ENCODE results near the gene ZC3H4. TPM values are rescaled to one million over a fixed set of nuclear protein-coding genes. Genes with fewer than 3 reads are reported as not detected.

Gene ZC3H4
- total and polyA plus RNA-seq, 7 donors: 5.4 to 25.3 (median 20.4) TPM

DNA sequence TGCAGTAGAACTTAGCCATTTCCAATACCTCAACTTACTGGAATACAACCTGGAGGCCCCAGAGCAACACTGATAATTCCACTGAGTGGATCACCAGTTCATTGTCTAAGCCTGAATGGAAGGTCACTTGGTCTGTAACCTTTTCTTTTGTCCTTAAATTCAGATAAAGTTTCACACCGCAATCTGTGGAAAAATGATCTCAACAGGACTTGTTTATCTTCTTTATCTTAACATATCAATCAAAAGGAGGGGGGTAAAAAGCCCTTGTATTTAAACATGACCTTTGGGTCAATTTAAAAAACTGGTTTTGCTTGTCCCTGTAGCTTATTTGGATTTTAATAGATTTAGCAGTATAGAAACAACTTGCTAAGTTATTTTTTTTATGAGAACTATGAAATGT is 38.6 kb upstream of the ZC3H4 start:
- H3K27ac ChIP-seq: peak overlapping the region; percentile 62 to 89 (median 84)
- H3K36me3 ChIP-seq: peaks cover 0 to 75% (median 14%) of the 10 kb centered on the region in 4 donors
- peaks cover 0 to 86% (median 74%) of the 10 kb centered on the region in 4 donors for H3K4me1 ChIP-seq
- 28 to 58% methylated on average over 1 of the region's 1 CpG for WGBS, 2 donors
- no peaks in the 10 kb centered on the region for H3K9me3 ChIP-seq
- no peak overlapping the region for H3K4me3 ChIP-seq
- no peaks in the 10 kb centered on the region for H3K27me3 ChIP-seq
- DNase-seq: no peak
- TF ChIP-seq EP300 (IDR thresholded peaks at IDR 0.05) (no peak), POLR2AphosphoS5 (IDR thresholded peaks at IDR 0.05) (no peak), POLR2A (IDR thresholded peaks at IDR 0.05) (no peak)
- TF ChIP-seq, protein P1, sequence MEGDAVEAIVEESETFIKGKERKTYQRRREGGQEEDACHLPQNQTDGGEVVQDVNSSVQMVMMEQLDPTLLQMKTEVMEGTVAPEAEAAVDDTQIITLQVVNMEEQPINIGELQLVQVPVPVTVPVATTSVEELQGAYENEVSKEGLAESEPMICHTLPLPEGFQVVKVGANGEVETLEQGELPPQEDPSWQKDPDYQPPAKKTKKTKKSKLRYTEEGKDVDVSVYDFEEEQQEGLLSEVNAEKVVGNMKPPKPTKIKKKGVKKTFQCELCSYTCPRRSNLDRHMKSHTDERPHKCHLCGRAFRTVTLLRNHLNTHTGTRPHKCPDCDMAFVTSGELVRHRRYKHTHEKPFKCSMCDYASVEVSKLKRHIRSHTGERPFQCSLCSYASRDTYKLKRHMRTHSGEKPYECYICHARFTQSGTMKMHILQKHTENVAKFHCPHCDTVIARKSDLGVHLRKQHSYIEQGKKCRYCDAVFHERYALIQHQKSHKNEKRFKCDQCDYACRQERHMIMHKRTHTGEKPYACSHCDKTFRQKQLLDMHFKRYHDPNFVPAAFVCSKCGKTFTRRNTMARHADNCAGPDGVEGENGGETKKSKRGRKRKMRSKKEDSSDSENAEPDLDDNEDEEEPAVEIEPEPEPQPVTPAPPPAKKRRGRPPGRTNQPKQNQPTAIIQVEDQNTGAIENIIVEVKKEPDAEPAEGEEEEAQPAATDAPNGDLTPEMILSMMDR (IDR thresholded peaks at IDR 0.05): no peak
- intact Hi-C loops (cut with DNase I): loop anchor here (5.0 kb wide), 2 partner anchors 60 to 75 kb away; no protein-coding TSS in a partner anchor

DNA sequence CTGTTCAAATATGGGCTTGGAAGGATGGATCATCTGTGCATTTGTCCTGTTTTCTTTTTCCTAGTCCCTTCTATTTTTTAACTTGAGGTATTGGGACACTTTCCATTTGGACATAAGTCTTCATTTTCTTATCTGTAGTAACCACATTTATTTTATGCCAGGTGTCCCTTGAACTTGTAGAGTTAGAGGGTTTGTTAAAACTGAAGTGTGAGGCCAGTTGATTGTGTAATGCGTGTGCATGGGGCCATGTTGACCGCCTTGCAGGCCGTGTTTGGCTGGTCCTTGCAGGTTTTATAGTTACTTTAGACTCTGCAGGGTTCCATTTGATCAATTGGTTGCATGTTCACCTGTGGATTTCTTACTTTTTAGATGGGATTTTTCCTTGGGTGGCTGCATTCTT is 38.1 kb upstream of the ZC3H4 start:
- Histone ChIP-seq H3K36me3 (peaks cover 0 to 77% (median 14%) of the 10 kb centered on the region in 4 donors), H3K27ac (peak overlapping the region; percentile 62 to 89 (median 84)), H3K4me1 (peaks cover 0 to 80% (median 68%) of the 10 kb centered on the region in 4 donors), H3K27me3 (no peaks in the 10 kb centered on the region), H3K4me3 (no peak overlapping the region), H3K9me3 (no peaks in the 10 kb centered on the region)
- intact Hi-C loops (cut with DNase I): loop anchor here (5.0 kb wide), 2 partner anchors 61 to 76 kb away; no protein-coding TSS in a partner anchor
- no peak for TF ChIP-seq EP300 (IDR thresholded peaks at IDR 0.05)
- TF ChIP-seq POLR2A (IDR thresholded peaks at IDR 0.05): no peak
- TF ChIP-seq POLR2AphosphoS5 (IDR thresholded peaks at IDR 0.05): no peak
- TF ChIP-seq, protein P1 (IDR thresholded peaks at IDR 0.05): no peak
- WGBS, 2 donors: 68 to 87% methylated on average over 3 of the region's 3 CpGs
- no peak for DNase-seq

GRCh38 chr19:47146920-47147319 is 33.3 kb upstream of the ZC3H4 start:
- no peak for DNase-seq
- H3K9me3 ChIP-seq: no peaks in the 10 kb centered on the region
- H3K27ac ChIP-seq: peak overlapping the region in 3 of 4 donors; percentile 78 to 87 (median 87)
- no peaks in the 10 kb centered on the region for H3K27me3 ChIP-seq
- TF ChIP-seq POLR2AphosphoS5 (IDR thresholded peaks at IDR 0.05): no peak
- 88 to 89% methylated on average over 2 of the region's 2 CpGs for WGBS, 2 donors
- H3K4me1 ChIP-seq: peaks cover 0 to 76% (median 53%) of the 10 kb centered on the region in 4 donors
- H3K4me3 ChIP-seq: no peak overlapping the region
- H3K36me3 ChIP-seq: peaks cover 0 to 64% (median 28%) of the 10 kb centered on the region in 4 donors
- intact Hi-C loops (cut with DNase I): no loop called here

DNA sequence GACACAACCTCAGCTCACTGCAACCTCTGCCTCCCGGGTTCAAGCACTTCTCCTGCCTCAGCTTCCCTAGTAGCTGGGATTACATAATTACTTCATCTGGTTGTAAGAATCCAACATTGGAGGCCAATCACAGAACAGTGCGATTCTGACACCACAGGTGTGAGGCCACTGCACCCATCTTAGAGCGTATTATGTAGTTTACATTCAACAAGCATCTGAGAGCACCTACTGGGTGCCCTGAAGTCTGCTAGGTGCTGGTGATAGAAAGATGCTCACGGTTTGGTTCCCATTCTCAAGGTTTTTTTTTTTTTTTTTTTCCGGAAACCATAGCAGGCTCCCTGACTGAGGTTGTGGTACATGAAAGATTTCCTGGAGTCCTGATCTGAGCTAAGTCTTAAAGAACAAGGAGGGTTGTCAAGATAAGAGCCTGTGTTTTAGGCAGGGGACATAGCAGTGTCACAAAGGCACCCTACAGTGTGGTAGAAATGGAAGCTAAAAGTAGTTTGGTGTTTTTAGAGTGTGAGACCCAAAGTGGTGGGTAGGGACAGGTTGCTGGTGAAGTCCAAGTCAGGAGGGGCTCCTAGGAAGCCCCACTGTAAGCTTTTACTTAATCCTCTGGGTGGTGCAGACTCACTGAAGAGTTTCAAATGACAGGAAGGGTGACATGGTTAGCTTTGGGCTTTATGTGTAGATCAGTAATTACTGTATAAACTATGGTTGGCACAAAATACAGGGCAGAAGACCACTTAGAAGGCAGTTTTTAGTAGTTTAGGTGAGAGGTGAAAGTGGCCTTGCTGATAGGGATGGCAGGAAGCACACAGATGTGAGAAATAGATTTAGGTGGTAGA is 32.3 kb upstream of the ZC3H4 start:
- WGBS, 2 donors: 85 to 88% methylated on average over 5 of the region's 5 CpGs
- no peak overlapping the region for H3K4me3 ChIP-seq
- H3K27ac ChIP-seq: peak overlapping the region in 3 of 4 donors; percentile 78 to 87 (median 87)
- no peaks in the 10 kb centered on the region for H3K9me3 ChIP-seq
- no peaks in the 10 kb centered on the region for H3K27me3 ChIP-seq
- TF ChIP-seq, protein P1 (IDR thresholded peaks at IDR 0.05): no peak
- TF ChIP-seq POLR2AphosphoS5 (IDR thresholded peaks at IDR 0.05) (no peak), EP300 (IDR thresholded peaks at IDR 0.05) (no peak), POLR2A (IDR thresholded peaks at IDR 0.05) (no peak)
- peaks cover 0 to 76% (median 54%) of the 10 kb centered on the region in 4 donors for H3K4me1 ChIP-seq
- intact Hi-C loops (cut with DNase I): no loop called here
- peaks cover 0 to 53% (median 25%) of the 10 kb centered on the region in 4 donors for H3K36me3 ChIP-seq
- no peak for DNase-seq

GRCh38 chr19:47144630-47145029 is 31.1 kb upstream of the ZC3H4 start:
- Histone ChIP-seq H3K4me1 (peaks cover 0 to 69% (median 50%) of the 10 kb centered on the region in 4 donors), H3K4me3 (no peak overlapping the region), H3K27me3 (no peaks in the 10 kb centered on the region), H3K27ac (peak overlapping the region in 3 of 4 donors; percentile 78 to 87 (median 87)), H3K36me3 (peaks cover 0 to 44% (median 21%) of the 10 kb centered on the region in 4 donors), H3K9me3 (no peaks in the 10 kb centered on the region)
- intact Hi-C loops (cut with DNase I): no loop called here
- WGBS, 2 donors: 91 to 92% methylated on average over 13 of the region's 13 CpGs
- no peak for DNase-seq
- TF ChIP-seq POLR2A (IDR thresholded peaks at IDR 0.05) (no peak), POLR2AphosphoS5 (IDR thresholded peaks at IDR 0.05) (no peak), EP300 (IDR thresholded peaks at IDR 0.05) (no peak)
- TF ChIP-seq, protein P1 (IDR thresholded peaks at IDR 0.05): no peak

Measured in sigmoid colon (tissue), 7 donors.